Fibroblast of lung (primary cell): Measurements from ENCODE around the gene UTP4.

Source experiments
- EZH2 ChIP-seq: IDR thresholded peaks from 2 replicates; pipeline ENCODE4 v1.5.1; 2012; ENCODE audit warnings: low read length, control low read depth, mild to moderate bottlenecking; ENCODE audit errors: missing control alignments
- TF ChIP-seq, protein P1 (sequence below), 2 donors: IDR thresholded peaks in 1 of 2; conservative IDR thresholded peaks in 1 of 2; 1 replicate in 1 of 2; 2 replicates in 1 of 2; pipeline ENCODE4 v1.5.1; 2011 to 2012; ENCODE audit warnings: low read length in 2 of 2, control low read depth in 1 of 2, inconsistent platforms in 1 of 2, low read depth in 1 of 2, mild to moderate bottlenecking in 1 of 2

DNA sequence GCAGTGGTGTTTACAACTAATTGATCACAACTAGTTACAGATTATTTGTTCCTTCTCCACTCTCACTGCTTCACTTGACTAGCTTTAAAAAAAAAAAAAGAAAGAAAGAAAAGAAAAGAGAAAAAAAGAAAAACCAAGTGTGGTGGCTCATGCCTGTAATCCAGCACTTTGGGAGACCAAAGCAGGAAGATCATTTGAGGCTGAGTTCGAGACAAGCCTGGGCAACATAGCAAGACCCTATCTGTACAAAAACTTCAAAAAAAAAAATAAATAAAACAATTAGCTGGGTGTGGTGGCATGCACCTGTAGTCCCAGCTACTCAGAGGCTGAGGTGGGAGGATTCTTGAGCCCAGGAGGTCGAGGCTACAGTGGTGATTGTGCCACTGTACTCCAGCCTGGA is 58.7 kb downstream of the UTP4 start:
- TF ChIP-seq, protein P1, sequence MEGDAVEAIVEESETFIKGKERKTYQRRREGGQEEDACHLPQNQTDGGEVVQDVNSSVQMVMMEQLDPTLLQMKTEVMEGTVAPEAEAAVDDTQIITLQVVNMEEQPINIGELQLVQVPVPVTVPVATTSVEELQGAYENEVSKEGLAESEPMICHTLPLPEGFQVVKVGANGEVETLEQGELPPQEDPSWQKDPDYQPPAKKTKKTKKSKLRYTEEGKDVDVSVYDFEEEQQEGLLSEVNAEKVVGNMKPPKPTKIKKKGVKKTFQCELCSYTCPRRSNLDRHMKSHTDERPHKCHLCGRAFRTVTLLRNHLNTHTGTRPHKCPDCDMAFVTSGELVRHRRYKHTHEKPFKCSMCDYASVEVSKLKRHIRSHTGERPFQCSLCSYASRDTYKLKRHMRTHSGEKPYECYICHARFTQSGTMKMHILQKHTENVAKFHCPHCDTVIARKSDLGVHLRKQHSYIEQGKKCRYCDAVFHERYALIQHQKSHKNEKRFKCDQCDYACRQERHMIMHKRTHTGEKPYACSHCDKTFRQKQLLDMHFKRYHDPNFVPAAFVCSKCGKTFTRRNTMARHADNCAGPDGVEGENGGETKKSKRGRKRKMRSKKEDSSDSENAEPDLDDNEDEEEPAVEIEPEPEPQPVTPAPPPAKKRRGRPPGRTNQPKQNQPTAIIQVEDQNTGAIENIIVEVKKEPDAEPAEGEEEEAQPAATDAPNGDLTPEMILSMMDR (conservative IDR thresholded peaks at IDR 0.05 in 1 of 2, IDR thresholded peaks at IDR 0.05 in 1 of 2; ENCODE audit: low read depth in 1 of 2, low read length in 2 of 2) = no peak
- TF ChIP-seq EZH2 = no peak
